Pancreas (tissue), 10 donors: ENCODE measurements around the gene CRIP3. TPM values are rescaled to one million over a fixed set of nuclear protein-coding genes. Genes with fewer than 3 reads are reported as not detected.

Source experiments
- ATAC-seq, 4 donors: fragments of 200-7000 bp; cut with Tn5 transposase; one replicate each; pipeline versions ENCODE4 v1.8.0 to v1.9.1; 2020; ENCODE audit warnings: mild to moderate bottlenecking in 4 of 4, moderate library complexity in 4 of 4
- DNase-seq, 6 donors: peaks; one replicate each; pipeline ENCODE4 v3.0.0-alpha.2; 2020
- FAIRE-seq: peaks from 2 replicates; lab custom pipeline; 2012; peaks lifted over from hg19 to GRCh38; lab: Jason Lieb, UNC
- H3K27ac ChIP-seq, 4 donors: fragments of 200-600 bp; sonication (generic); 1 replicate in 3 of 4; 2 replicates in 1 of 4; pipeline versions ENCODE4 v1.5.0 to v1.8.0; 2020
- H3K27me3 ChIP-seq, 4 donors: fragments of 200-600 bp; one replicate each; pipeline ENCODE4 v1.8.0; 2021
- H3K36me3 ChIP-seq, 3 donors: fragments of 200-600 bp; sonication (generic) in 1 of 3; one replicate each; pipeline versions ENCODE4 v1.5.0 to v1.8.0; 2020 to 2021
- H3K4me1 ChIP-seq, 3 donors: fragments of 200-600 bp; one replicate each; pipeline ENCODE4 v1.8.0; 2021
- H3K4me3 ChIP-seq, 4 donors: fragments of 200-600 bp; sonication (generic) in 2 of 4; one replicate each; pipeline versions ENCODE4 v1.5.0 to v1.8.0; 2020 to 2021
- H3K9me3 ChIP-seq, 4 donors: fragments of 200-600 bp; one replicate each; pipeline ENCODE4 v1.8.0; 2021
- WGBS, 2 donors: extraction: QIAGEN DNeasy Blood & Tissue Kit; methylation state at CpG; one replicate each; pipeline ENCODE4 v1.1.7; 2013; 5-methylcytosine and 5-hydroxymethylcytosine counted together
- intact Hi-C, 3 donors: fragments of 100-400 bp; cut with DNase I; formaldehyde crosslinking; loops; one replicate each; pipeline versions ENCODE4 v1.11.1 to v1.14.2; 2022
- polyA plus RNA-seq, 2 donors: library from polyadenylated mRNA; stranded (reverse); fragments of 200-250 nt; gene quantifications; one replicate each; pipeline ENCODE4 v1.2.3, GENCODE V29; 2013
- total RNA-seq, 6 donors: library from RNA; stranded (reverse); fragmentation: NEBNext Ultra II Directional in 4 of 6; extraction: Animal tissue kit (Norgen Biotek cat#: 25700) in 4 of 6; gene quantifications; one replicate each; pipeline versions ENCODE4 v1.2.1 to v1.2.4, GENCODE V29; 2021 to 2023
- TF ChIP-seq, protein P1 (sequence below), 4 donors: fragments of 200-600 bp; sonication (generic) in 3 of 4; IDR thresholded peaks; one replicate each; pipeline versions ENCODE4 v1.5.0 to v1.8.0; 2021; ENCODE audit warnings: antibody characterized with exemption in 4 of 4
- donor health status: healthy with polysubstance abuse.
- donor health status: DM: no; HTN: no; CAD: no; lungs with moderate emphysema.
- donor health status: DM: no; HTN: no; CAD: no.
- donor health status: control.
- donor health status: control.
- donor health status: Bipolar disorder and iron deficiency.
- donor health status: DM: yes; HTN: yes; CAD: no.
- donor health status: DM: no; HTN: no; CAD: no.
- donor health status: DM: no; HTN: no; CAD: no.
- donor health status: DM: yes; HTN: yes; CAD: no.

CRIP3 gene
- total and polyA plus RNA-seq, 8 donors = 0.46 to 9.7 (median 2.0) TPM

- no peak for ATAC-seq
- H3K36me3 ChIP-seq = no peaks in the 10 kb centered on the region
- intact Hi-C loops = no loop called here
- H3K4me1 ChIP-seq = peaks cover 7 to 24% (median 16%) of the 10 kb centered on the region in 3 donors
- no peak overlapping the region for H3K4me3 ChIP-seq
- TF ChIP-seq, protein P1, sequence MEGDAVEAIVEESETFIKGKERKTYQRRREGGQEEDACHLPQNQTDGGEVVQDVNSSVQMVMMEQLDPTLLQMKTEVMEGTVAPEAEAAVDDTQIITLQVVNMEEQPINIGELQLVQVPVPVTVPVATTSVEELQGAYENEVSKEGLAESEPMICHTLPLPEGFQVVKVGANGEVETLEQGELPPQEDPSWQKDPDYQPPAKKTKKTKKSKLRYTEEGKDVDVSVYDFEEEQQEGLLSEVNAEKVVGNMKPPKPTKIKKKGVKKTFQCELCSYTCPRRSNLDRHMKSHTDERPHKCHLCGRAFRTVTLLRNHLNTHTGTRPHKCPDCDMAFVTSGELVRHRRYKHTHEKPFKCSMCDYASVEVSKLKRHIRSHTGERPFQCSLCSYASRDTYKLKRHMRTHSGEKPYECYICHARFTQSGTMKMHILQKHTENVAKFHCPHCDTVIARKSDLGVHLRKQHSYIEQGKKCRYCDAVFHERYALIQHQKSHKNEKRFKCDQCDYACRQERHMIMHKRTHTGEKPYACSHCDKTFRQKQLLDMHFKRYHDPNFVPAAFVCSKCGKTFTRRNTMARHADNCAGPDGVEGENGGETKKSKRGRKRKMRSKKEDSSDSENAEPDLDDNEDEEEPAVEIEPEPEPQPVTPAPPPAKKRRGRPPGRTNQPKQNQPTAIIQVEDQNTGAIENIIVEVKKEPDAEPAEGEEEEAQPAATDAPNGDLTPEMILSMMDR (IDR thresholded peaks at IDR 0.05) = no peak
- H3K9me3 ChIP-seq = no peaks in the 10 kb centered on the region
- no peaks in the 10 kb centered on the region for H3K27me3 ChIP-seq
- WGBS, 2 donors = 89 to 92% methylated on average over 8 of the region's 8 CpGs
- peak overlapping the region in 1 of 4 donors; percentile 28 for H3K27ac ChIP-seq
- DNase-seq = no peak
- no peak for FAIRE-seq
Measured at GRCh38 chr6:43271103-43271815, 37.4 kb downstream of the CRIP3 start.

GRCh38 chr6:43269273-43270007 is 39.2 kb downstream of the CRIP3 start:
- Histone ChIP-seq H3K4me1 (peaks cover 7 to 31% (median 16%) of the 10 kb centered on the region in 3 donors), H3K27me3 (no peaks in the 10 kb centered on the region), H3K4me3 (peak overlapping the region in 2 of 4 donors; percentile 35 to 43), H3K9me3 (no peaks in the 10 kb centered on the region), H3K36me3 (no peaks in the 10 kb centered on the region), H3K27ac (peak overlapping the region in 2 of 4 donors; percentile 84 to 87)
- DNase-seq (peak; percentile 31 to 85 (median 61)), FAIRE-seq (no peak), ATAC-seq (peak; percentile 46 to 70 (median 57))
- 8 to 10% methylated on average over 44 of the region's 44 CpGs for WGBS, 2 donors
- TF ChIP-seq, protein P1 (IDR thresholded peaks at IDR 0.05) = no peak
- intact Hi-C loops = no loop called here

DNA sequence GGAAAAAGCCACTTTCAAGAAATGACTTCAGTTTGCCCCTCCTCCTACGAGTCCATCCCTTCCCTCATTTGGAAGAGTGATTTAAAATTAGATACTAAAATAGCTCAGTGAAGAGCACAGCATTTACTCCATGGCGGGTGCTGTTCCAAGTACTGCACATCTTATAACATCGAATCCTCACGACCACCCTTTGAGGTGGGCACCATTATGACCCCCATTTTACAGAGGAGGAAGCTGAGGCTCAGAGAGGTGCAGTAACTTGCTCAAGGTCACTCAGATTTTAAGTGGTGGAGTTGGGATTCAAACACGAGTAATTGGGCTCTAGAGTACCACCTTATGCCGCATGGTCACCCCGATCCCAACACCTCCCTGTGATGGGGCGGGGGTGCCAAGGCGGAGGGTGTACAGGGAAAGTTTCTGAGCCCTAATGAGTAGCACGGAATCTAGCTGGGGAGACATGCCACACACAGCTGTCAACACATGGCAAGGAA is 39.8 kb downstream of the CRIP3 start:
- peaks cover 7 to 31% (median 16%) of the 10 kb centered on the region in 3 donors for H3K4me1 ChIP-seq
- intact Hi-C loops = no loop called here
- ATAC-seq (no peak), FAIRE-seq (no peak), DNase-seq (no peak)
- peak overlapping the region in 2 of 4 donors; percentile 84 to 87 for H3K27ac ChIP-seq
- TF ChIP-seq, protein P1 (IDR thresholded peaks at IDR 0.05) = no peak
- H3K4me3 ChIP-seq = peak overlapping the region in 1 of 4 donors; percentile 43
- no peaks in the 10 kb centered on the region for H3K9me3 ChIP-seq
- H3K36me3 ChIP-seq = no peaks in the 10 kb centered on the region
- WGBS, 2 donors = 71 to 78% methylated on average over 10 of the region's 10 CpGs
- H3K27me3 ChIP-seq = no peaks in the 10 kb centered on the region

DNA sequence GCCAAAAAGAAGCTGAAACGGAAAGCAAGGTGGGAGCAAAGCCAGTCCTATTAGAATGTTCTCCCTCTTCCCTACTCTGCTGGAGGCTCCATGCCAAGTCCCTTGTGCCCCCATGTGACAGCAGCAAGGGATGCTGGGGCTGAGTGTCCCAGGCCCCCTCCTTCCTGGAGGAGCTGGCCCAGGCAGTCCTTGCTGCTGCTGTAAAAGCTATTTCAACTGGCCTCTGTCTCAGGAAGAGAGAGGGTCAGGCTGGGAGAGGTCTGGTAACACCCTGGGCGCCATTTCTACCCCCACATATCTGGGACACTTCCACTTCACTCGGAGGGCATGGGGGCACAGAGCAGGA is 40.3 kb downstream of the CRIP3 start:
- no peak overlapping the region for H3K4me3 ChIP-seq
- peaks cover 7 to 31% (median 16%) of the 10 kb centered on the region in 3 donors for H3K4me1 ChIP-seq
- FAIRE-seq (no peak), DNase-seq (peak in 2 of 6 donors; percentile 35 to 72), ATAC-seq (peak in 2 of 4 donors; percentile 14 to 37)
- H3K27me3 ChIP-seq = no peaks in the 10 kb centered on the region
- TF ChIP-seq, protein P1 (IDR thresholded peaks at IDR 0.05) = no peak
- intact Hi-C loops = no loop called here
- WGBS, 2 donors = 77 to 79% methylated on average over 3 of the region's 3 CpGs
- H3K36me3 ChIP-seq = no peaks in the 10 kb centered on the region
- no peaks in the 10 kb centered on the region for H3K9me3 ChIP-seq
- H3K27ac ChIP-seq = peak overlapping the region in 2 of 4 donors; percentile 84 to 87
